HG03439 (cell line): Measurements from ENCODE around the gene HMGB4.

ENCODE experiments used
- ATAC-seq: cut with Tn5 transposase; IDR thresholded peaks from one replicate; pipeline ENCODE4 v1.9.1; 2021; ENCODE audit warnings: mild to moderate bottlenecking, moderate library complexity; ENCODE audit not compliant: unreplicated experiment

Gene HMGB4

DNA sequence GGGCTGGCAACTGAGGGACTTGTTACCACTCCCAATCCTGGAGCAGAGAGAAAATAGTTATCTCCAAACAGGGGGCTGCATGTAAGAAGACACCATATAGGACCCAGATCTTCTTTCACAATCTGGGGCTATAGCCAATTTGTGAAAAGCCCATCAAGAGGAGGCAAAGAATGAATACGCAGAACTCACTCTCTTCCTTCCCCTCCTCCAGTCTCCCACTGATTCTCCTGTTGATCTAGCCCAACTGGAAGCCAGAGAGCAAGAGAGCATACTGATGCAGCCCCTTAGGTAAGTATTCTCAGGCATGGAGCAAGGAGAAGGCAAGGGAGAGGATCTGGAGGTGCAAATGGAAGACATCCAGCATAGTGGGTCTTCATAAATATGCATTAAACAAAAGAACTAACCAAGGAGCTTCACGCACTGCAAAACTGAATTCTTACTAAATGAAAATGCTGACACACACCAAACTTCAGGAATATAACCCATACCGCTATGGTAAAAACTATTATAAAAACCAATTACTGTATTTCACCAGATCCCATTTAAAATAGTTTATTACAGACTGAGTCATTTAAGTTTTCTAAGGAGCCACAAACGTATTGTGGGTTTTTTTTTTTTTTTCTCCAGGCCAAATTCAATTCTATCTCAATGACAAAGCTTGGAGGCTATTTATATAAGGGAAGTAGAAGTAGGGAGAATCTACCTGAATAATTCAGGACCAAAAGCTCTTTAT, 15.5 kb upstream of the HMGB4 start:
- ATAC-seq, result no peak

DNA sequence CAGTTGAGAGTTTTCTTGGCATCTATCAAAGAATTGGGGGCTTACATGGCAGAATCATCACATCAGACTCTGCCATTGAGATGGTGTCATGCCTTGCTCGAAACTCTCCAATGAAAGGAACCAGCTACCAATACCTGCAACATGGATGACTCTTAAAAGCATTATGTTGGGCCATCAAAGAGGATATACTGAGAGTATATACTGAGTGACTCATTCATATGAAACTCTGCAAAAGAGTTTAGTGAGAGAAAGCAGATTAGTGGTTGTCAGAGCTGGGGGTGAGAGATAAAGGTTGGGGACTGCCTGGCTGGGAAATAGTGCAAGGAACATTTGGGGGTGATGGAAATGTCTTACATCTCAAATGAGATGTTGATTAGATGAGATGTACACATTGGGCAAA, 14.7 kb upstream of the HMGB4 start:
- ATAC-seq, result no peak

DNA sequence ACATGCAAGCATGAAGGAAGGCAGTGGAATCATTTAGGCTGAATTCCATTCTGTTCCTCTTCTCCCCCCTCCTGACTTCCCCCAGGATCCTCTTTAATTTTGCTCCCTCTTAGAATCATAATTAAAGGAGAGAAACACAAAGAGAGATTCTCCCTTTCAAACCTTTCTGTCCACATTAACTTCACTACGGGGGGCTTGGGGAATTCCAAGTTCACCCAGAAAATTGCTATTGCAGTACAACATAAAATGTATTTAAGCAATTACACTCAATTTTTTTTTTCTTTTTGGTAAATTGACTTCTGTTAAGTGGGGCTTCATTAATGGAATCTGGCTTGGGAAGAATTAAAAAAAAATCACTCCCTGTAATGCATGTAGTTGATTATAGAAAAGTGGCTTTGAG, 13.4 kb upstream of the HMGB4 start:
- no peak for ATAC-seq

DNA sequence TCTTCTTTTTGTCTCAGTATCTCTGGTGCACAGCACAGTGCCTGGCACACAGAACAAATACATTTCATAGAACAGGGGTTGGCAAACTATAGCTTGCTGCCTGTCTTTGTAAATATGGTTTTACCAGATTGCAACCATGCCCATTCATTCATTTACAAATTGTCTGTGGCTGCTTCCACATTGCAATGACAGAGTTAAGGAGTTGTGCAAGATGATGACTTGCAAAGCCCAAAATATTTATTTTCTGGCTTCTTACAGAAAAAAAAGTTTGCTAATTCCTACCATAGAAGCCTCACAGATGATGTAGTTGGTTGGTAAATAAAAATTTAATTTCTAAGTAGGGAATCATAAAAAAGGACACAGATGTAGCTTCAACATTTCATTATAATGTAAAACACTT, 11.2 kb upstream of the HMGB4 start:
- ATAC-seq, result no peak

DNA sequence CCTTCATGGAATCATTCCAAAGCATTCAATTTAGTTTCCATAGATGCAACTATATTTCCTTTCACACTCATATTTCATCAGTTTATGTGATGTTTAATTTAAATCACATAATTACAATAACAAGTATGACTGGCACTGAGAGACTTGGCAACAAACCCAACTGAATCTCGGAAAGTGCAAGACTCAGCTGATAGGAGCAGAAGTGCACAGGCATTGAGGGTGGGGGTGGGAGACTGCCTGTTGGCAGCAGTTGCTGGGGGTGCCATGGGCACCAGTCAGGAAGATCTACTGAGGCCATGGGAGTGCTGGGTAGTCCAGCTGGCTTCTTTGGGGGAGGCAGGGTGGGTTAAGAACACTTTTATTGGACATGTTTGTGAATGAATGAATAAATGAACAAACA, 10.4 kb upstream of the HMGB4 start:
- no peak for ATAC-seq

DNA sequence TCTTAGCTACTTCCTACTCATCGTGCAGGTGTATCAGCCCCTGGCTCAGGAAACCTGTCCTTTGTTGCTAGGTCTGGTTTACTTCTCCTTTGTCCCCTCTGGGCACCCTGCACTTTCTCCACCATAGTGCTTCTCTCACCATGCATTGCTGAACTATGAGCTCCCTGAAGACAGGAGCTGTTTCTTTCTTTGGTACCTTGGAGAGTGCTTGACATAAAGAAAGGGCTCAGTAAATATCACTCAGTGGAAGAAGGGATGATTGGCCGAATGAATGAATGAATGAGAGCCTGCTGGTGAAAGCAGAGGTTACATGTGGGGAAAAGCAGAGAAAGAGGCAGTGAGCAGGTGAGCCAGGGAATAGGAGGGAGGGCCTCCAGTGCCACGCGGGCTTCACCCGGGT, 9.8 kb upstream of the HMGB4 start:
- ATAC-seq, result no peak

DNA sequence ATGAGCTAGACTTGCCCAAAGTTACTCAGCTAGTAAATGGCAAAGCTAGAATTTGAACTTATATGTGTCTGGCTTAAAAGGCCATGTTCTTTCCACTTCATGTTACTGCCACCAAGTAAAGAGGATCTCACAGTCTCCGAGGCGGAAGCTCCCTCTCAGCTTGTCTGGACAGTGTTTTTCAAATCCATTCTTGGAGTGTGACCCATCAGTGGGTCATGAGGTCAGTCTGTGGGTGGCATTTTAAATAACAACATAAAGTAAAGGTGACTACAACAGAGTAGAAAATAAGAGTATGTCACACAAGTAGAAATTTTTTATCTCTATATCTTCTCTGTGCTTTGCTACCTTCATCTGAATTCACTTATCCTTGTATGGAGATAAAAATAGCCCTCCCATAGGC, 3.2 kb upstream of the HMGB4 start:
- no peak for ATAC-seq

DNA sequence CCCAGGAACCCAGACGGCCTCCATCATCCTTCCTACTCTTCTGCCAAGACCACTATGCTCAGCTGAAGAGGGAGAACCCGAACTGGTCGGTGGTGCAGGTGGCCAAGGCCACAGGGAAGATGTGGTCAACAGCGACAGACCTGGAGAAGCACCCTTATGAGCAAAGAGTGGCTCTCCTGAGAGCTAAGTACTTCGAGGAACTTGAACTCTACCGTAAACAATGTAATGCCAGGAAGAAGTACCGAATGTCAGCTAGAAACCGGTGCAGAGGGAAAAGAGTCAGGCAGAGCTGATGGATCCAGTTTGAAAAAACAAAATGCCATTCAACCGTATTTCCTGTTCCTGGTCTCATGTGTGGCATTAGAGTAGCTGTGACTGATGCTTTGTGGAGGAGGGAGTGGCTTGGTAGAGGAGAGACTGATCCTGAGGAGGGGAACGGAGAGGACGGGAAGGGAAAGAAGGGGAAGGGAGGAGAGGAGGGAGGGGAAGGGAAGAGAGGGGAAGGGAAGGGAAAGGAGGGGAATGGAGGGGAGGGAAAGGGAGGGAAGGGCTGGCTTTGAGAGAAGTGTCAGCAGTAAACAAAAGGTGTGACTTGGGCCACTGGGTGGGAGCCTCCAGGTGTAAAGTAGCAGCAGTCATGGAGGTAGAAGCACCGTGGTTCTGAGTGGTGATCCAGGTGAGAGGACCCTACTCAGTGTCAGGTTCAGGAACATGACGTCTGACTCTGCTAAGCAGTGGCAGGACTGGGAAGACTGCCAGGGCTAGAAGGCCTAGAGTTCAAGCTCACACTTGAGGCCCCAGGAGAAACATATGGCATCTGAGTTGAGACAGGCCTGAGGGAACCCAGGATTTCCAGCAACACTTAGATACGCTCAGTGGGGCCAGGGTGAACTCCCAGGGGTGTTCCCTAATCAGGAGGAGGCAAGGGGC, 846 bp downstream of the HMGB4 start:
- ATAC-seq, result no peak

DNA sequence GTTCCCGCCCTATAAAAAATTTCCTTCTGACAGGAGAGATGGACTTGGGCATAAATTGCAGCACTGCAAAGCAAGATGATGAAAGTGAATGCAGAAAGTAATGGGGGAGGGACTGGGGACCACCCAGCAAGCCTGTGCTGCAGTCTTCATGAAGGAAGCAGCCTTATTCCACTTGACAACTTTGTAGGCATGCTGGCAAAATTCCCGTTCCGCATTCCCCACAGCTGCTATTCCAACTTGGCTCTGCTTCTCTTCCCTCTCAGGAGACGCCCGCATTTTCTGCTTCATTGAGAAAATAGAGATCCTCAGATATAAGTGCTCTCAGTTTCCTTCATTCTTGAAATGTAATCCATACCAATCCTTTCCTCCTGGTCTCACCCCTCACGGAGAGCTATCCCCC, 2.4 kb downstream of the HMGB4 start:
- ATAC-seq, result no peak

DNA sequence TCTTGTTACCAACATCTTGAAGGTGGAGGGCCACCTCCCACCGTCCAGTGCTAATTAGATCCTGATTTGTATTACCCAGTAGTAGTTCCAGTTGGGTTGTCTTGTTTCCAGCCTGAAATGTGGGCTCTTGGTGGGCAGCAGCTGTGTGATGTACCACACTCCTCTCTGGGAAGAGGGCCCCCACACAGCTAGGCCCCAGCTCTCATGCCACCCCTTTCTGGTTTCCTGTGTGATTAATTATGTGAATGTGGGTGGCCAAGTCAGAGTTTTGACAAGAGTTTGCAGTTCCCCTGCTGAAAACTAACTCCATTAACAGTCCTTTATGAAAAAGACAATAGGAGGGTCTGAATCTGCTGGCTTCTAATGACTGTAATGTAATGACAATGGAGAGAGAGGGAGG, 3.8 kb downstream of the HMGB4 start:
- no peak for ATAC-seq

DNA sequence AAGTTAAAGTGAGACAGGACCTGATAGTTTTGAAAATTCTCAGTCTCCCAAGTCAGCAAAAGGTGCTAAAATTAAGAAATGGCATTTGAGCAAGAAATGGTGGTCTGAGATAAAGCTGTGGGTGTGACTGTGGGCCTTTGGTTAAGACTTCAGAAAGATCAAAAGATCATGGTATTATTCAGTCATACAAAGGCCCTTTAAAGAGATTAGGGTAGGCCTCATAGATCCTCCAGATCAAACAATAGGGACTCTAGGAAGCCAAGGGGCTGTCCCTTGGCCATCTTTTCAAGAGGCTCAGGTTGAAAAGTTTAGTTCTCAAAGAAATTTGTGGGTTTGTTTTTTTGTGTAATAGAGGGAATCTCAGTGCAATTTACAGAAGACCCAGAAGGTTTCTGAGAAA, 8.4 kb downstream of the HMGB4 start:
- ATAC-seq, result no peak

DNA sequence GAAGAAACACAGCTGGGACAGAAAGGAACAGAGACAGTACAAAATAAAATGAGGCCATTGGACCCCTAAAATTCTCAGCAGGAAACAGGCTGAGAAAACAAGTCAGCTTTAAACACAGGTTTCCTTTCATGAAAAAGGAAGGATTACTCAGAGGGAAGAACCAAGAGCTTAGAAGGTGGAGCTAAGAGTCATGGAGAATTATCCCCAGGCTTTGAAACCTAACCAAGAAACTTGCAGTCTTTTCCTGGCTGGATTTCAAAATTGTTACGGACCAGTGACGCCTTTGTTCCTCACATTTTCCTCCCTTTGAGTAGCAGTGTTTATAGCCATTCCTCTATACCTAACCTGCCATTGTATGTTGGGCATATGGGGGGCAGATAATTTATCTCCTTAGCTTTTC, 8.8 kb downstream of the HMGB4 start:
- ATAC-seq, result no peak

DNA sequence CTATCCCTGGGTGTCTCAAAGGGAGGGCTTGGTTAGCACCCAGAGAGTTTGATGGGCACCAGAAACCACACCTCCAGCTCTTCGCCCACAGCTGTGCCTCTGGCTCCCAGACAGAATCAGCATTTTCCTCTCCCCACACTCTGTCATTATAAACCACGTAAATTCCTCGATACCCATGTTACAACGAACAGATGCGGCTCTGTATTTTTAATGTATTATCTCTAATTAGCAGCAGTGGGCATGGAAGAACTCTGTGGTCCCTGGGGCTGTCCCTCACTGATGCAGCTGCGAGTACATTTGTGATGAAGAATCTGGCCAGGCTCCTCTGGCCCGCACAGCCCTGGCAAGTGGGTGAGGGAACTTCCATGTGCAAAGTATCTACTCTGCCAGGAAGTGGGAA, 10.8 kb downstream of the HMGB4 start:
- no peak for ATAC-seq

DNA sequence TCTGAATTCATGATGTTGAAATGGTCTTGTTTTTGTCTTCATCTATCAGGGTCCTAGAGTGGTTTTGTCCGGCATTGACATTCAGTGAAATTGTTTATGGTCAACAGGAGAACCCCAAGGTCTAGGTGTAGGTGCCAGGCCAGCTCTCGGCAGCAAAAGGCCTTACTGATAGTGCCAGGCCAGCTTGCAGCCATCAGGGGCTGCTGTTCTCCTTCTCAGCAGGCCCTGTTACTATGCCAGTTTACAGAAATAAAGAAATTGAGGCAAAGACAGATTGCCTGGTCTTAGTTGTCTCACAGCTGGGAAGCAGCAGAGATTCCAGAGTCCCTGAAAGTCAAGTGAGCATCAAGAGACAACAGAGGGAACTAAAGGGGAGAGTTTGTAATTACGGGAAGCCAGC, 12.0 kb downstream of the HMGB4 start:
- ATAC-seq, result no peak

DNA sequence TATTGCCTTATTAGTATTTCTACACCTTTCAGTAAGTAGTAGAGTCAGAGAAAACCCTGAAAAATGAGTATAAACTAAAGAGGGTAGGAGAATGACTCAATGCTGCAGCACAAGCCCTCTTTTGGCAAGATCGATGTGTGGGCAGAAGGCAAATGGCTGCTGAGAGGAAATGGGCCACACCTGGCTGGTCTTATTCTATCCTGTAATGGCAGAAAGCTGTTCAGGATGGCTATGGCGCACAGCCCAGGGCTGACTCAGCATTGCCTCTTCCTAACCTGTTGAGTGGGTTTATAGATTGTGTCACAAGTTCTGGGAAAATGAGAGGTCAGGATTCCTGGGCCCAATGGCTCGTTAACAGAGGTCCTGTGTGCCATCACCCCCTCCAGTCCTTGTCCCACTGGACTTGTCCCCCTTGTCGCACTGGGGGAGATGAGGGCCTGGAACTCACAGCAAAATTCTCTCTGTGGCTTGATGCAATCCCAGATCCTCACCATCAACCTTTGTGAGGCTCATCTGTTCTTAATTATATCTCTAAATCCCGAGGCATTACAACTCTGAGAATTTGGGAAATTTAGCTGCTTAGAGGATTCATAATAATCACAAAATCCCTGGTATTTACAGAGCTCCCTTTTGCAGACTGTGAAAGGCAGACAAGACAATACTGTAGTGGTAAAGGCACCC, 13.2 kb downstream of the HMGB4 start:
- ATAC-seq, result no peak

DNA sequence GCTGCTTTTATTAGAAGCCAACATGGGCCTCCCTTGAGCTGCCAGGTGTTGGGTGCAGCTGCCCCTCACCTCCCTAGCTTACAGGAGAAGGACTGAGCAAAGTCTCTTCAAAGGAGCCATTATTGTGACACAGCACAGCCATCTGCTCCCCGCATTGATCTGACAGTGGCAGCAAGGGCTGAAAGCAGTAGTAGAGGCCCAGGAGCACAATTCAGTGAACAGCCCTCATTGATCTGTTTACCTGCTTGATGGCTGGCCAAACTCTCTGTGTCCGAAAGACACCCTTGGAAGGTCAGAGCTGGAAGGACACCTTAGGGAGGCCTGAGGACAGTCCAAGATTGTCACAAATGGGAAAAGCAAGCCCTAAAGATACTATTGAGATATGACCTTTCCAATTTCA, 14.5 kb downstream of the HMGB4 start:
- no peak for ATAC-seq

DNA sequence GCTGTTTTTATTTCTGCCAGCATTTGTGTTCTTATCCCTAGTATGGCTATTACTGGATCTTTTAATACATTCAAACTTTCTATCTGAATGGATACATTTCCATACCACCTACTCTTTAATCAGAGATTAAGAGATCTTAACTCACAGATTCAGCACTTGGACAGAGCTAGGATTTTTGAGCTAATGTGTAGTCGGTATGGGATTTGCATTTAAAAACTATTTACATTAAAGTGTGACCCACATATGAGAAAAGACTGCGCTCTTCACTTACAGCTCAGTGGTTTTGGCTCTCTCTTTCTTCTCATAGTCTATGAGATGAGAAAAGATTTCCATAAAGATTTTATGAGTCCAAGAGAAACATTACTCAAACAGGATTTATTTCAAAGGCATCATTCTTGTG, 16.4 kb downstream of the HMGB4 start:
- no peak for ATAC-seq

DNA sequence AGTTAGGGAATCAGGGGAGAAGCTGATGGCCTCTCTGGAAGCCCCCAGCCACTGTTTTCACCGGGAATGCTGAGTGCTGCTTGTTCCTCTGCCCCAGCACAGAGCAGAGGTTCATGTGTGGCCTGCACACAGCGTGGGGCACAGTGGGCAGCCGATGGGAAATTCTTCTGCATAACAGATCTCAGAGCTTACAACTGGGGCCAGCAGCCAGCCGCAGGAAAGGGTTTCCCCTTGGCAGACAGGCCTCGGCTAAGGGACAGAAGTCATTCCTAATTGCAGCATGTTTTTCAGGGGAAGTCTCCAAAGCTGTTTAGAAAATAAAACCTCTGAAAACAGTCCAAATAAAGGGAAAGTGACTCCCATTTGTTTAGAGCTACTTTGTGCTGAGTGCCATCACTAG, 22.6 kb downstream of the HMGB4 start:
- no peak for ATAC-seq

DNA sequence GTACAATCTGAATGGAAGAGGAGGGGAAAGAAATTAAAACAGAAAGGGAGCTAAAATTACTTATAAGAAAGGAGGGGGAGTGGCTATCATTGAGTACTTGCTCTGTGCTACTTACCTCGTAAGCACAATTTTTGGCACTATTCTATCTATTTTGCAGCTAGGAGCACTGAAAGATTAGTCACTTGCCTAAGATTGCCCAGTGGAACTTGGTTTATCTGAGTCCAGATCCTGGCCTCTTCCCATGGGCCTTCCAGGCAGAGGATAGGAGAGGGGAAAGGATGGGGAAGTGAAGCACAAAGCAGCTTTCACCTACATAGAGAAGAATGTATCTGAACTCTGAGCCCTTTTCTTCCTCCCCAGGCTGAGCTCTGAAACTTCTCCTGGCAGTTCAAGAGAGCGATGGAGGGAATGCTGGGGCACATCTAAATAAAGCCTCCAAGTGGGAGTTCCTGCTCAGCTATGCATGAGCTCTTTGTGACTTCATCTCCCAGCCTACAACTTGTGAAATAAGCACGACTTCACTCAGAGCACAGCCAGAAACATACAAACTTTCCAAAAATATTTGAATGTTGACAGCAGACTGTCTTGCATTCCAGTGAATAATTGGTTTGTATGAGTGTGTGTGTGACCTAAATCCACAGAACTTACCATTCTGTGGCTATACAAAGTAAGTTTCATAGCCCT, 29.4 kb downstream of the HMGB4 start:
- no peak for ATAC-seq

DNA sequence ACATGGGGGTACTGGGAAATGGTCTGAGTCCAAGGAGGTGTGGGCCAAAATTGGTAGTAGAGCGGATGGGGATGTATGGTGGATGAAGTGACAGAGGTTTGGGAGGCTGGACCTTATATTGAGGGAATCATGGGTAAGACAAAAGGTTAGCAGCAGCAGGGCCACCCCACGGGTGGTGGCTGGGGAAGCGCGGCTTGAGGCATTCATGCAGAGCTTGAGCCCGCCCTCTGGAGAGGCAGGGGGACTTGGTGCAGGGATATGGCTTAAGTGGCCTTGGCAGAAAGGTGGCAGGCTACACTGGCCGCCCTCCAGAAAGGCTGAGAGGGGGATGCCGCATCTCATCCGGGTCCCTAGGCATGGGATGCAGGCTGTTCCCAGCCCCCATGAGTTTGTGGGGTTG, 31.5 kb downstream of the HMGB4 start:
- no peak for ATAC-seq

DNA sequence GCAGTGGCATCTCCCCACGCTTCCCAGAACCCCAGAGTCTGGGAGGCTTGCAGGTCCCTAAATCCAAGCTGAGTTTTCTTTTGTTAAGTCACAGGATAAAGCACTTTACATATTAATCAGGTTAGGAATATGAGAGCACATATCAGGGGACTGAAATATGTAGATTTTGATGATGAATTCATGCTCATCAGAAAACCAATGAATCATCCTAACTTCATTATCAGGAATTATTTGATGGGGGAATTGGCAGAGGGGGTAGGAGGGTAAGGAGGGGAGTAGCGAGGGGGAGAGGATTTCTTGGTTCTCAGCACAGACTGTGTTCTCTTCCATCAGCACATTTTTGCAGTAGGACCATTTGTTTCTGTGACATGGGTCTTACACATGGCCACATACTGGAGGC, 32.1 kb downstream of the HMGB4 start:
- no peak for ATAC-seq
